HG02763 (cell line): ENCODE measurements around the gene SCLT1.

Experiments used
- ATAC-seq: cut with Tn5 transposase; IDR thresholded peaks from one replicate; pipeline ENCODE4 v1.9.1; 2021; ENCODE audit warnings: mild to moderate bottlenecking, moderate library complexity; ENCODE audit not compliant: unreplicated experiment

SCLT1 gene

GRCh38 chr4:128877934-128878333, 215.4 kb downstream of the SCLT1 start:
- no peak for ATAC-seq

- no peak for ATAC-seq
Measured at GRCh38 chr4:128876200-128876599, 217.1 kb downstream of the SCLT1 start.

GRCh38 chr4:128871948-128872347, 221.4 kb downstream of the SCLT1 start:
- no peak for ATAC-seq

- no peak for ATAC-seq
Measured at GRCh38 chr4:128869776-128870509, 223.4 kb downstream of the SCLT1 start.

- no peak for ATAC-seq
Measured at GRCh38 chr4:128868758-128869157, 224.6 kb downstream of the SCLT1 start.

- no peak for ATAC-seq
Measured at GRCh38 chr4:128866691-128867090, 226.6 kb downstream of the SCLT1 start.

DNA sequence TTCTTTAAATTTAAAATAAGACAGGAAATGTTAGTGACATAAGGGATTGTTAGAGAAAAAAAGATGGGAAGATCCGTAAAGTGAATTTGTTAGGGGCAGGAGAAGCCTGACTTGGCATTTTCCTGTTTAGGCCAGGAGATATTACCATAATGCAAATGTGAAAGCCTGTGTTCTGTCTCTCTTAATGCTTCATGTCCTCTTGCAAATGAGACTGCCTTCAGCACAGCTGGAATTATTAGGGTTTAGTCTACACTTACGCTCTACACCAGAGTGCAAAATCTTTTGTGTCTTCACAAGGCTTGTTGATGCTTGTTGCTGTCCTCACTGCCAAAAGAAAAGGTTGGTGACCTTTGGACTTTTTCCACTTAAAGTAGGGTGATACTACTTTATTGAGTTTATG, 227.1 kb downstream of the SCLT1 start:
- no peak for ATAC-seq

DNA sequence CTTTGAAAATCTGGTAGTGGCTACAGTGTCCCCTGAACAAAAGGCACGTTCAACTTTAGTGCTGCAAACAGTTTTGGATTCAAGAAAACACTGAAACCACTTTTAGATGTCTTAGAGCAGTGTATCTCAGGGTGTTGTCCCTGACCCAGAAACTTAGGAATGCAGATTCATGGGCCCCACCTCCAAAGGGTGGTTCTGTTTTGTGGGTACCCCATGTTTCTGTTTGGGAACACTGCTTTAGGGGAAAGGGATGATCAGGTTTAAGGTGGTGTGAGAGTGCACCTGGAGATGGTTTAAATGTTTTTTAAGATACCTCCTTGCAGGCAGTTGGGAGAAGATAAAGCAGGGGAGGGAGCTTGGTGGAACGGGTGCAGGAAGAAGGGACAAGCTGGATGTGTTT, 228.2 kb downstream of the SCLT1 start:
- ATAC-seq, result no peak

- ATAC-seq, result no peak
Measured at GRCh38 chr4:128863312-128864075, 229.8 kb downstream of the SCLT1 start.

GRCh38 chr4:128862608-128863311, 230.6 kb downstream of the SCLT1 start:
- peak; percentile 56 for ATAC-seq

DNA sequence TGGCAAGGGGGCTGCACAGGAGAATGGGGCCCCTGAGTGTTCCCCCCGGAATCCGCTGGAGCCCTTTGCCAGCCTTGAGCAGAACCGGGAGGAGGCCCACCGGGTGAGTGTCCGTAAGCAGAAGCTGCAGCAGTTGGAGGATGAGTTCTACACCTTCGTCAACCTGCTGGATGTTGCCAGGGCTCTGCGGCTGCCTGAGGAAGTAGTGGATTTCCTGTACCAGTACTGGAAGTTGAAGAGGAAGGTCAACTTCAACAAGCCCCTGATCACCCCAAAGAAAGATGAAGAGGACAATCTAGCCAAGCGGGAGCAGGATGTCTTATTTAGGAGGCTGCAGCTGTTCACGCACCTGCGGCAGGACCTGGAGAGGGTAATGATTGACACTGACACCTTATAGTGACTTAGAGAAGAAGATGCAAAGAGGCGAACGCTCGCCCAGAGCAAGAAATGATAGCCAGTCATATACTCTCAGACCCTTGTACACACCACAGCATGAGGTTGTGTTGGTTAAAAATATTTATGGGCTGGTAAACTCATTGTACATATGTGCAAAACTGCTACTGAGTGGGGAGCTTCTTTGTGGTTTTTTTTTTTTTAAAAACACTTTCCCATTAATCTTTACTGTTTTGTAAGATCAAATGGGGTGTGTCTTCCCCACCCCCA, 231.4 kb downstream of the SCLT1 start:
- peak; percentile 15 for ATAC-seq

DNA sequence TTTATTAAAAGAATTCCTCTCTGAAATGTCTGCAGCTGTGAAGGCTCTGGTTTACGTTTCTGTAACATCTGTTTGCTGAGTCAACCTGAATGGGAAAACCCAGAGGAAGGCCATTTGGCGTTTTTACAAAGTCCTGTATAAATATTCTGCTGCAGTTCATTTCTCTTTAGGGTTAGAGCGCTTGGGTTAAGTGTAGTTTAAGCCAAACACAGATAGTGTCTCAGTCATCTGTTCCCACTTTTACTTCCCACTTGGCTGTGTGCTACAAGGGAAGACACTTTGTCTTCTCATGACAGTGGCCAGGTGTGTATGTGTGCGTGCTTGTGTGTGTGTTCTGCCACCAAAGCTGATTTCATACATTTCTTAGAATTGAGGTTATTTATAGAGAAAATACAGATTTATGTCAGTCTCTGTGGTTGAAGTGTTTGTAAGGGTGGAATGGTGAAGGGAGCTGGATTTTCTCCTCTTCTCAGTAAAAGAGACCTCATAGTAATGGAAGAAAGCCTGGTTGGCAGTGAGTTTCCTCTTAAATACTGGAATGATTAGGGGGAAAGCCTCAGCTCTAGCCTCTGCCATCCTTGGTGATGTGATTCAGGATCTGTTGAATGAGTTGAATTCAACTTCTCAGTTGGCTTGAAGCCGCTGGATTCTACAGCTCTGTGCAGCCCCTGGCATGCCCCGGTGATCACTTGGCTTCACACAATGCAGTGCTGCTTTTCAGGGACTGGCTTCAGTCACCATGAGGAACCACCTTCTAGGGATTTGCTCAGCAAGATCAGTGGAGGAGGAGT, 233.3 kb downstream of the SCLT1 start:
- no peak for ATAC-seq

- ATAC-seq, result no peak
Measured at GRCh38 chr4:128858879-128859671, 234.3 kb downstream of the SCLT1 start.

GRCh38 chr4:128856246-128856645, 237.1 kb downstream of the SCLT1 start:
- ATAC-seq, result no peak

GRCh38 chr4:128855621-128856020, 237.7 kb downstream of the SCLT1 start:
- no peak for ATAC-seq

DNA sequence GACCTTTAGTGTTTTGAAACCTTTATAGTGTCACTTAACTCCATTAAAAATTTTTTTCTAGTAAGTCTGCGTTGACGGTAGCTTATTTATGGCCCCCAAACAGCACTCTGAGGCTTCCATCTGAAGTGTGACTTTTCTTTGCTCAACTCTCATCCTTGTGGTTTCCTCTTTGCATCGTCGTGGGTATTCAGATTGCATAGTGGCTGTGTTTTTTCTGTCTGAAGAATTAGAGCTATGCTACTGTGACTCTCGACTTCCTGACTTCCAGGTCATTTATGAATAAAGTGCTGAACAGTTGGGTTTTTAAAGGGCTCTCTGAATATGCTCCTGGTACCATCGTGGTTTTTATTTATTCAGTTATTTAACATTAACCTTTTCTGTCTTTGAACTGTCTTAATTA, 238.9 kb downstream of the SCLT1 start:
- ATAC-seq, result peak; percentile 68

DNA sequence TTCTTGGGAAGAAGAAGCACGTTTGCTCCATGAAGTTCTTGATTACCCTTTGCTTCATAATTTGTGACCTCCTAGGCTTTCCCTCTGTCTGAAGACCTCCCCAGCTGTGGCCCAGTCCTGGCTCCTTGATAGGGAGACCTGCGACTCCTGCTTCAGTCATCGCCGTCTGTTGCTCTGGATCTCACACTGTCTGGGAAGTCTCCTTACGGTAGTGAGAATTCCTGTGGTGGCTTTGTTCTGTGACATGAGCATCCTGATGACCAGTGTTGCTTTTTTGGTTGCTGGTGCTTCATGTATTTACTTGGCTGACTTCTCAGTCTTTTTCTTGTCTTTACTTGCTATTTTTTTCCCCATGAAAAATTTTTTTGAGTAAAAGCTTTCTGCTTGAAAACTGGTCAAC, 239.6 kb downstream of the SCLT1 start:
- no peak for ATAC-seq

DNA sequence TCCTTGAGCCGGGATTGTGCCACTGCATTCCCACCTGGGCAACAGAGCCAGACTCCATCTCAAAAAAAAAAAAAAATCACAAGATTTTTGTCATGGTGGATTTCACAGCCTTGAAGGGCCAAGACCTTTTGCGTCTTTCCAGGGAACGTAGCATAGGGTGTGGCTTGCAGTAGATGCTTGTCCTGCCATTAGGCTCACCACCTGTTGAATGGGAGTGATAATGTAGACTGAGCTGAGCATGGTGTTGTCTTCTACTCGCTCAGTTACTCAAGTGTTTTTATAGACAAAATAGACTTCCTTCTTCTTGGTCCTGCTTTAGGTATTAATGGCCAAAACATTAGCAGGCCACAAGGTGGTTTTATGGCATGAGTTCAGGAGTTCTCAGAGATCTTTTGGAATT, 243.1 kb downstream of the SCLT1 start:
- no peak for ATAC-seq

GRCh38 chr4:128848461-128848860, 244.9 kb downstream of the SCLT1 start:
- ATAC-seq, result no peak
